ENCODE results near the gene ACSL5.

DNA sequence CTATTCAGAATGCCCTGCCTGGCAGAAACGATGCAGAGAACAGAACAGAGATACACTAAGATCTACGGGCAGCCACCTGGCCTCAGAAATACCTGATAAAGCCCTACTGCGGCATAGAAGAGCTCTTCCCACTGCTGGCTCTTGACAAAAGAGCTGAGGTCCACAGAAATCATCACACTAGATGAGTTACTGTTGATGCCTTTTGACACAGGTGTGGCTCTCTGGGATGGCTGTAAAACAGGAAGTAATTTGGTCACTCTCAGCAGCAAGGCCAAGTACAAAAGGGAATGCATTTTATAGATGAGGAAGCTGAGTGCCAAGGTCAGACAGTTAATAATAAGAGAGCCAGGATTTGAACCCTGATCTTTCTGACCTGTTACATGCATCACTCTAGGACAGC lies 35.0 kb upstream of the ACSL5 start:
- TF ChIP-seq, protein P1, sequence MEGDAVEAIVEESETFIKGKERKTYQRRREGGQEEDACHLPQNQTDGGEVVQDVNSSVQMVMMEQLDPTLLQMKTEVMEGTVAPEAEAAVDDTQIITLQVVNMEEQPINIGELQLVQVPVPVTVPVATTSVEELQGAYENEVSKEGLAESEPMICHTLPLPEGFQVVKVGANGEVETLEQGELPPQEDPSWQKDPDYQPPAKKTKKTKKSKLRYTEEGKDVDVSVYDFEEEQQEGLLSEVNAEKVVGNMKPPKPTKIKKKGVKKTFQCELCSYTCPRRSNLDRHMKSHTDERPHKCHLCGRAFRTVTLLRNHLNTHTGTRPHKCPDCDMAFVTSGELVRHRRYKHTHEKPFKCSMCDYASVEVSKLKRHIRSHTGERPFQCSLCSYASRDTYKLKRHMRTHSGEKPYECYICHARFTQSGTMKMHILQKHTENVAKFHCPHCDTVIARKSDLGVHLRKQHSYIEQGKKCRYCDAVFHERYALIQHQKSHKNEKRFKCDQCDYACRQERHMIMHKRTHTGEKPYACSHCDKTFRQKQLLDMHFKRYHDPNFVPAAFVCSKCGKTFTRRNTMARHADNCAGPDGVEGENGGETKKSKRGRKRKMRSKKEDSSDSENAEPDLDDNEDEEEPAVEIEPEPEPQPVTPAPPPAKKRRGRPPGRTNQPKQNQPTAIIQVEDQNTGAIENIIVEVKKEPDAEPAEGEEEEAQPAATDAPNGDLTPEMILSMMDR (IDR thresholded peaks at IDR 0.05) = no peak
- TF ChIP-seq POLR2A (IDR thresholded peaks at IDR 0.05) = no peak
